ENCODE results near the gene OR2T27.

Gene OR2T27

DNA sequence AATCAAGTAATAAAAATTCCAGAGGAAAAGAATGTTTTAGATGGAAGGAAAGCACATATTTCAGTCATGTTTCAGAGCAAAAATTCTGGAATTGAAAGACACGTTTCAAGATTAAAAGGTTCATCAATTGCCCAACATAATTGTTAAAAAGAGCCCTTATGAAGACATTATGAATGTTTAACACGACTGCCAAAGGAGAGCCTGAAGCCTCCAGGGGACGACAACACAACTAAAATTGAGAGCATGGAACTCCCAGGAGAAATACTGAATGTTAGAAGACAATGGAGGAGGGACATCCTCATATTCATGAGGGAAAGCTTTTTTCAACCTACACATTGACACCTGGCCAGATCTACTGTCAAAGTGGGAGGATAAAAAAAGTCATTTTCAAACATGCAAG is 36.5 kb downstream of the OR2T27 start:
- no peak overlapping the region for H3K4me3 ChIP-seq (ENCODE audit: extremely low read depth, insufficient read depth, low read length, poor library complexity, severe bottlenecking)
- H3K4me1 ChIP-seq (ENCODE audit: control insufficient read depth, insufficient read depth, low read length, poor library complexity, severe bottlenecking) = no peaks in the 10 kb centered on the region
- H3K27ac ChIP-seq (ENCODE audit: low read depth, low read length, severe bottlenecking) = no peak overlapping the region
- peaks cover 51% of the 10 kb centered on the region for H3K9me3 ChIP-seq (ENCODE audit: control insufficient read depth, low read length)
- WGBS, 2 experiments (ENCODE audit: insufficient coverage in 2 of 2) = 0% methylated on average over 1 to 2 of the region's 3 CpGs
- no peaks in the 10 kb centered on the region for H3K36me3 ChIP-seq (ENCODE audit: control insufficient read depth, insufficient read depth, low read length)

DNA sequence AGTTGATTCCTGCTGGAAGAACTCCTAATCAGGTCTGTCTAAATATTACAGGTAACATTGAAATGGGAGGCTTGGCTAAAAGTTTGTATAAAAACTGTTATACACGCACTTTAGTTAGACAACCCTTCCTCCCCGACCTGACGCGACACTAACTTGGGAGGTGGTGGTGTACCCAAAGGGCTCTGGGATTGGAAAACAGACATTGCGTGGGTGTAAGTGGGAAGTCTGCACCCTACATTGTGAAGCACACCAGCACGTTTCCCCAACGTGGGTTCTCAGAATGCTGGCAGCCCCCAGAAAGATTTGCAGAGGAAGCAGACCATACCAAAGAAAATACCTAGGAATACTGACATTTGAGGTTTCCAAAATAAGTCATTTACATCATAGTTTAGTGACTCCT is 37.2 kb downstream of the OR2T27 start:
- Histone ChIP-seq H3K27ac (ENCODE audit: low read depth, low read length, severe bottlenecking) (no peak overlapping the region), H3K36me3 (ENCODE audit: control insufficient read depth, insufficient read depth, low read length) (no peaks in the 10 kb centered on the region), H3K4me3 (ENCODE audit: extremely low read depth, insufficient read depth, low read length, poor library complexity, severe bottlenecking) (no peak overlapping the region), H3K4me1 (ENCODE audit: control insufficient read depth, insufficient read depth, low read length, poor library complexity, severe bottlenecking) (no peaks in the 10 kb centered on the region), H3K9me3 (ENCODE audit: control insufficient read depth, low read length) (peaks cover 58% of the 10 kb centered on the region)
- WGBS, 2 experiments (ENCODE audit: insufficient coverage in 2 of 2) = 66 to 73% methylated on average over 5 to 7 of the region's 7 CpGs

DNA sequence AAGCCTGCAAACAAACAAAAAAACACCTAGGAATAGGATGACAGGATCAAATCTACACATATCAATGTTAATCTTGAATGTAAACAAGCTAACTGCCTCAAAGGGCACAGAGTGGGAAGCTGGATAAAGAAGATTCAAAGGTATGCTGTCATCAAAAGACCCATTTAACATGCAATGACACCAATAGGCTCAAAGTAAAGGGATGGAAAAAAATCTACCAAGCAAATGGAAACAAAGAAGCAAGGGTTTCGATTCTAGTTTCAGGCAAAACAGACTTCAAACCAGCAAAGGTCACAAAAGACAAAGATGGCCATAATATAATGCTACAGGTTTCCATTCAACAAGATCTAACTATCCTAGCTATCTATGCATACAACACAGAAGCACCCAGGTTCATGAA is 41.6 kb downstream of the OR2T27 start:
- Histone ChIP-seq H3K36me3 (ENCODE audit: control insufficient read depth, insufficient read depth, low read length) (no peaks in the 10 kb centered on the region), H3K4me1 (ENCODE audit: control insufficient read depth, insufficient read depth, low read length, poor library complexity, severe bottlenecking) (no peaks in the 10 kb centered on the region), H3K4me3 (ENCODE audit: extremely low read depth, insufficient read depth, low read length, poor library complexity, severe bottlenecking) (no peak overlapping the region), H3K27ac (ENCODE audit: low read depth, low read length, severe bottlenecking) (no peak overlapping the region), H3K9me3 (ENCODE audit: control insufficient read depth, low read length) (peaks cover 75% of the 10 kb centered on the region)
- 60% methylated on average over 1 of the region's 1 CpG; no CpG with 5 or more reads in 1 of the 2 experiments for WGBS, 2 experiments (ENCODE audit: insufficient coverage in 2 of 2)

DNA sequence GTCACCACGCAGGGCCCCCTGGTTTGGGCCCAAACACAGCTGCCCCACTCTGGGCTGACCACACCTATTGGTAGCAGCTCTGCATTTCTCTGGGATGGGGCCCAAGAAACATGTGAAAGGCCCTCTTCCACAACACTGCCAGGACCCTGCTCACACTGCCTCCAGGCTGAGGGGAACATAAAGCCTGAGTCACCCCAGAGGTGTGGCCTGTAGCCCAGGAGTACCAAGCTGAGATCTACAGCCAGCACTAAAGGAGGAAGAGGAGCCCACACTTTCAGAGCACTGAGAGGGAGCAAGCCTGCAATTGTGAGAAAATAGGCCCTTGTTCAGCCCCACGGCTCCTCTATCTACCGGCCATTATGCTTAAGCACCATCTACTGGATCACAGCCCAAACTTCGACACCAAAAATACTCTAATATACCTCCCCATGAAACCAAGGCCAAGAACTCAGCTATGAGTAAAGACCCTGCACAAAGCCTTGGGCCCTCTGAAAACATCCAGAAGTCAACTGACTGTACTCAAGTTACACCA is 43.4 kb downstream of the OR2T27 start:
- Histone ChIP-seq H3K4me3 (ENCODE audit: extremely low read depth, insufficient read depth, low read length, poor library complexity, severe bottlenecking) (no peak overlapping the region), H3K36me3 (ENCODE audit: control insufficient read depth, insufficient read depth, low read length) (no peaks in the 10 kb centered on the region), H3K9me3 (ENCODE audit: control insufficient read depth, low read length) (peaks cover 66% of the 10 kb centered on the region), H3K27ac (ENCODE audit: low read depth, low read length, severe bottlenecking) (no peak overlapping the region), H3K4me1 (ENCODE audit: control insufficient read depth, insufficient read depth, low read length, poor library complexity, severe bottlenecking) (no peaks in the 10 kb centered on the region)
- WGBS, 2 experiments (ENCODE audit: insufficient coverage in 2 of 2) = 77 to 86% methylated on average over 2 to 3 of the region's 4 CpGs

DNA sequence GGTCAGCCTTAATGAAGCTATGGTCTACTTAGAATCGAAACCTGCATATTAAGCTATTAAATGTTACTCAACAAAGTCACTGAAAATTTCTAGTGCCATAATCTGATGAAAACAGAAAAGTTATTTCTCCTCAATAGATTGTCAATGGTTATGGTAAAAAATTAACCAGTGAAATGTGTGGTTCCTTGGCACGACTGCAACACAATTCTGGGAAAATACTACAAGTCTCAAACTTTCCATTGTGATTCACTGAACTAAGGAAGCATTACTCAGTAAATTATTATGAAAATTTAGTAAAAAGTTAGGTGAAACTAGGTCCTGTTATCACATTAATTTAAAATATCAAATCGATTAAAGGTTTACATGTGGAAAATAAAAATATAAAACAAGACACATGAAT is 45.0 kb downstream of the OR2T27 start:
- Histone ChIP-seq H3K9me3 (ENCODE audit: control insufficient read depth, low read length) (peaks cover 67% of the 10 kb centered on the region), H3K4me1 (ENCODE audit: control insufficient read depth, insufficient read depth, low read length, poor library complexity, severe bottlenecking) (no peaks in the 10 kb centered on the region), H3K27ac (ENCODE audit: low read depth, low read length, severe bottlenecking) (no peak overlapping the region), H3K36me3 (ENCODE audit: control insufficient read depth, insufficient read depth, low read length) (no peaks in the 10 kb centered on the region), H3K4me3 (ENCODE audit: extremely low read depth, insufficient read depth, low read length, poor library complexity, severe bottlenecking) (no peak overlapping the region)
- no CpG with 5 or more reads among the region's 3 CpGs for WGBS, 2 experiments (ENCODE audit: insufficient coverage in 2 of 2)

All from mesodermal cell (in vitro differentiated cells).